H54 (cell line): ENCODE data around the gene PSMA5.
"Not testable (repeated sequence)": the region's sequence is repeated elsewhere in the genome, so short reads cannot be mapped to it uniquely, and the experiment has no call there.

Experiments used
- DNase-seq: peaks from one replicate; pipeline ENCODE4 v3.0.0; 2011; ENCODE audit warnings: low spot score, mixed read lengths; ENCODE audit not compliant: insufficient read length
- FAIRE-seq: peaks from 3 replicates; lab custom pipeline; 2011; peaks lifted over from hg19 to GRCh38; lab: Jason Lieb, UNC
- POLR2A ChIP-seq: IDR thresholded peaks from 2 replicates; pipeline ENCODE4 v1.6.1; 2011; ENCODE audit warnings: low read depth, mild to moderate bottlenecking, low read length

Gene PSMA5

GRCh38 chr1:109447524-109447923 lies 21.3 kb upstream of the PSMA5 start:
- DNase-seq (no peak), FAIRE-seq (no peak)
- TF ChIP-seq POLR2A: no peak

- not testable (repeated sequence) for FAIRE-seq, DNase-seq
Measured at GRCh38 chr1:109445949-109446695, 19.9 kb upstream of the PSMA5 start.

- FAIRE-seq (peak; percentile 55), DNase-seq (no peak)
- no peak for TF ChIP-seq POLR2A
Measured at GRCh38 chr1:109444346-109444745, 18.1 kb upstream of the PSMA5 start.

GRCh38 chr1:109443476-109443875 lies 17.2 kb upstream of the PSMA5 start:
- TF ChIP-seq POLR2A: no peak
- DNase-seq: no peak
- no peak for FAIRE-seq

- TF ChIP-seq POLR2A: no peak
Measured at GRCh38 chr1:109441069-109441468, 14.8 kb upstream of the PSMA5 start.

GRCh38 chr1:109438798-109439297 lies 12.6 kb upstream of the PSMA5 start:
- DNase-seq: peak; percentile 46
- FAIRE-seq: peak; percentile 86
- no peak for TF ChIP-seq POLR2A

More at GRCh38 chr1:109441069-109441468, 14.8 kb upstream of the PSMA5 start:
- FAIRE-seq (no peak), DNase-seq (no peak)

GRCh38 chr1:109434484-109434883 lies 8.2 kb upstream of the PSMA5 start:
- no peak for DNase-seq
- no peak for FAIRE-seq
- TF ChIP-seq POLR2A: no peak

GRCh38 chr1:109433322-109433721 lies 7.1 kb upstream of the PSMA5 start:
- no peak for FAIRE-seq

GRCh38 chr1:109432336-109432735 lies 6.1 kb upstream of the PSMA5 start:
- FAIRE-seq: no peak
- DNase-seq: no peak

More at GRCh38 chr1:109433322-109433721, 7.1 kb upstream of the PSMA5 start:
- no peak for DNase-seq
- TF ChIP-seq POLR2A: no peak

GRCh38 chr1:109427171-109427467 lies 871 bp upstream of the PSMA5 start:
- no peak for TF ChIP-seq POLR2A
- DNase-seq (no peak), FAIRE-seq (no peak)

More at GRCh38 chr1:109432336-109432735, 6.1 kb upstream of the PSMA5 start:
- TF ChIP-seq POLR2A: no peak

GRCh38 chr1:109425391-109426280 lies 612 bp downstream of the PSMA5 start:
- DNase-seq (peak; percentile 54), FAIRE-seq (no peak)
- no peak for TF ChIP-seq POLR2A

GRCh38 chr1:109423498-109423897 lies 2.8 kb downstream of the PSMA5 start:
- FAIRE-seq (no peak), DNase-seq (no peak)
- TF ChIP-seq POLR2A: no peak

- FAIRE-seq: no peak
- DNase-seq: no peak
- no peak for TF ChIP-seq POLR2A
Measured at GRCh38 chr1:109412551-109412950, 13.7 kb downstream of the PSMA5 start.

- no peak for TF ChIP-seq POLR2A
- FAIRE-seq: no peak
- no peak for DNase-seq
Measured at GRCh38 chr1:109404838-109405237, 21.4 kb downstream of the PSMA5 start.
